Measurements from ENCODE around the gene CRADD. TPM values are rescaled to one million over a fixed set of nuclear protein-coding genes. Genes with fewer than 3 reads are reported as not detected.

The CRADD gene
- total RNA-seq, 6 experiments from 2014 or later = 17.2 to 65.3 (median 30.8) TPM

GRCh38 chr12:93683410-93683809, 6.2 kb downstream of the CRADD start:
- peak in 1 of 4 donors; percentile 13 for ATAC-seq
- WGBS (ENCODE audit: insufficient coverage, low coverage, low lambda C conversion rate, missing lambda C conversion rate) = 100% methylated on average over 3 of the region's 5 CpGs
- no peak overlapping the region for H3K4me3 ChIP-seq

GRCh38 chr12:93684716-93685115, 7.5 kb downstream of the CRADD start:
- no peak overlapping the region for H3K4me3 ChIP-seq
- H3K27me3 ChIP-seq = no peaks in the 10 kb centered on the region
- DNase-seq (no peak), ATAC-seq (no peak)
- no peak overlapping the region for H3K27ac ChIP-seq
- H3K36me3 ChIP-seq = no peaks in the 10 kb centered on the region
- TF ChIP-seq POLR2A (IDR thresholded peaks at IDR 0.05) (no peak), CTCF (IDR thresholded peaks at IDR 0.05) (no peak)
- 65% methylated on average over 4 of the region's 4 CpGs for WGBS (ENCODE audit: insufficient coverage, low coverage, low lambda C conversion rate, missing lambda C conversion rate)
- intact Hi-C loops (cut with DNase I) = no loop called here
- peaks cover 0 to 11% (median under 1%) of the 10 kb centered on the region in 4 donors for H3K4me1 ChIP-seq
- H3K9me3 ChIP-seq = no peaks in the 10 kb centered on the region

More at GRCh38 chr12:93683410-93683809, 6.2 kb downstream of the CRADD start:
- no peak for DNase-seq
- Histone ChIP-seq H3K27me3 (no peaks in the 10 kb centered on the region), H3K27ac (no peak overlapping the region), H3K4me1 (peaks cover 0 to 24% (median 7%) of the 10 kb centered on the region in 4 donors), H3K9me3 (no peaks in the 10 kb centered on the region), H3K36me3 (no peaks in the 10 kb centered on the region)
- intact Hi-C loops (cut with DNase I) = no loop called here
- TF ChIP-seq CTCF (IDR thresholded peaks at IDR 0.05) = no peak
- no peak for TF ChIP-seq POLR2A (IDR thresholded peaks at IDR 0.05)

GRCh38 chr12:93686572-93687356, 9.6 kb downstream of the CRADD start:
- H3K27me3 ChIP-seq = no peaks in the 10 kb centered on the region
- no peaks in the 10 kb centered on the region for H3K36me3 ChIP-seq
- DNase-seq (no peak), ATAC-seq (no peak)
- no peaks in the 10 kb centered on the region for H3K9me3 ChIP-seq
- H3K4me3 ChIP-seq = no peak overlapping the region
- TF ChIP-seq CTCF (IDR thresholded peaks at IDR 0.05) (no peak), POLR2A (IDR thresholded peaks at IDR 0.05) (no peak)
- intact Hi-C loops (cut with DNase I) = no loop called here
- H3K27ac ChIP-seq = no peak overlapping the region
- 81% methylated on average over 6 of the region's 8 CpGs for WGBS (ENCODE audit: insufficient coverage, low coverage, low lambda C conversion rate, missing lambda C conversion rate)
- peaks cover 0 to 7% (median 0%) of the 10 kb centered on the region in 4 donors for H3K4me1 ChIP-seq

- no peaks in the 10 kb centered on the region for H3K9me3 ChIP-seq
- TF ChIP-seq POLR2A (IDR thresholded peaks at IDR 0.05) (no peak), CTCF (IDR thresholded peaks at IDR 0.05) (no peak)
- no peaks in the 10 kb centered on the region for H3K36me3 ChIP-seq
- no peak overlapping the region for H3K27ac ChIP-seq
- H3K27me3 ChIP-seq = no peaks in the 10 kb centered on the region
- ATAC-seq = no peak
- no peak overlapping the region for H3K4me3 ChIP-seq
- intact Hi-C loops (cut with DNase I) = no loop called here
- 76% methylated on average over 2 of the region's 2 CpGs for WGBS (ENCODE audit: insufficient coverage, low coverage, low lambda C conversion rate, missing lambda C conversion rate)
- no peak for DNase-seq
- no peaks in the 10 kb centered on the region for H3K4me1 ChIP-seq
These were observed 12.1 kb downstream of the CRADD start for GRCh38 chr12:93689076-93689834.
